Transverse colon (tissue), 3 donors: ENCODE measurements around the gene TNFRSF19.

Experiments
- POLR2A ChIP-seq: fragments of 450-650 bp; IDR thresholded peaks from one replicate; pipeline ENCODE4 v1.6.1; 2016; ENCODE audit warnings: antibody characterized with exemption, mild to moderate bottlenecking, moderate library complexity
- TF ChIP-seq, protein P1 (sequence below), 5 experiments: fragments of 200-600 bp in 3 of 5; fragments of 450-650 bp in 2 of 5; sonication (generic) in 3 of 5; IDR thresholded peaks; 1 replicate in 2 of 5; 2 replicates in 3 of 5; pipeline ENCODE4 v1.5.1; 2016 to 2017; ENCODE audit warnings: antibody characterized with exemption in 5 of 5, inconsistent platforms in 3 of 5, mild to moderate bottlenecking in 2 of 5, moderate library complexity in 1 of 5

- TF ChIP-seq, protein P1, sequence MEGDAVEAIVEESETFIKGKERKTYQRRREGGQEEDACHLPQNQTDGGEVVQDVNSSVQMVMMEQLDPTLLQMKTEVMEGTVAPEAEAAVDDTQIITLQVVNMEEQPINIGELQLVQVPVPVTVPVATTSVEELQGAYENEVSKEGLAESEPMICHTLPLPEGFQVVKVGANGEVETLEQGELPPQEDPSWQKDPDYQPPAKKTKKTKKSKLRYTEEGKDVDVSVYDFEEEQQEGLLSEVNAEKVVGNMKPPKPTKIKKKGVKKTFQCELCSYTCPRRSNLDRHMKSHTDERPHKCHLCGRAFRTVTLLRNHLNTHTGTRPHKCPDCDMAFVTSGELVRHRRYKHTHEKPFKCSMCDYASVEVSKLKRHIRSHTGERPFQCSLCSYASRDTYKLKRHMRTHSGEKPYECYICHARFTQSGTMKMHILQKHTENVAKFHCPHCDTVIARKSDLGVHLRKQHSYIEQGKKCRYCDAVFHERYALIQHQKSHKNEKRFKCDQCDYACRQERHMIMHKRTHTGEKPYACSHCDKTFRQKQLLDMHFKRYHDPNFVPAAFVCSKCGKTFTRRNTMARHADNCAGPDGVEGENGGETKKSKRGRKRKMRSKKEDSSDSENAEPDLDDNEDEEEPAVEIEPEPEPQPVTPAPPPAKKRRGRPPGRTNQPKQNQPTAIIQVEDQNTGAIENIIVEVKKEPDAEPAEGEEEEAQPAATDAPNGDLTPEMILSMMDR (IDR thresholded peaks at IDR 0.05), result no peak
- TF ChIP-seq POLR2A, result no peak
Observed at GRCh38 chr13:23642110-23642509, 71.9 kb downstream of the TNFRSF19 start.
